Activated naive CD8-positive, alpha-beta T cell treated with anti-CD3 and anti-CD28 coated beads, Interleukin-2, amount 50 U/mL, for 24 hours (primary cell): ENCODE results near the gene NBAS.
"Not testable (repeated sequence)": the region's sequence is repeated elsewhere in the genome, so short reads cannot be mapped to it uniquely, and the experiment has no call there.

Experiments used
- ATAC-seq: fragments of 150-1000 bp; cut with Tn5 transposase; one replicate; pipeline ENCODE4 v1.10.0; 2021
- DNase-seq: peaks from one replicate; pipeline ENCODE4 v3.0.0; 2021
- H3K27ac Mint-ChIP-seq: one replicate; pipeline ENCODE4 v1.8.0; 2021; ENCODE audit warnings: mild to moderate bottlenecking, mixed read lengths
- H3K27me3 Mint-ChIP-seq: one replicate; pipeline ENCODE4 v1.8.0; 2021; ENCODE audit warnings: mixed read lengths
- H3K36me3 Mint-ChIP-seq: one replicate; pipeline ENCODE4 v1.8.0; 2021; ENCODE audit warnings: low read depth, mixed read lengths
- H3K4me1 Mint-ChIP-seq: one replicate; pipeline ENCODE4 v1.8.0; 2021; ENCODE audit warnings: mixed read lengths
- H3K4me3 Mint-ChIP-seq: one replicate; pipeline ENCODE4 v1.8.0; 2021; ENCODE audit warnings: mild to moderate bottlenecking, moderate library complexity, mixed read lengths
- H3K9me3 Mint-ChIP-seq: one replicate; pipeline ENCODE4 v1.8.0; 2021; ENCODE audit warnings: mixed read lengths

NBAS gene

GRCh38 chr2:15222856-15223255 is 338.3 kb downstream of the NBAS start:
- no peak for DNase-seq
- Mint-ChIP-seq H3K4me3 (no peak overlapping the region), H3K27ac (no peak overlapping the region), H3K4me1 (peaks cover 2% of the 10 kb centered on the region), H3K9me3 (no peaks in the 10 kb centered on the region), H3K36me3 (peaks cover 22% of the 10 kb centered on the region), H3K27me3 (no peaks in the 10 kb centered on the region)
- ATAC-seq: no peak

- Mint-ChIP-seq H3K27me3 (no peaks in the 10 kb centered on the region), H3K4me1 (peaks cover 2% of the 10 kb centered on the region), H3K27ac (no peak overlapping the region), H3K36me3 (peaks cover 38% of the 10 kb centered on the region), H3K4me3 (no peak overlapping the region), H3K9me3 (no peaks in the 10 kb centered on the region)
- DNase-seq (no peak), ATAC-seq (no peak)
Observed at GRCh38 chr2:15220603-15221002, 340.5 kb downstream of the NBAS start.

DNA sequence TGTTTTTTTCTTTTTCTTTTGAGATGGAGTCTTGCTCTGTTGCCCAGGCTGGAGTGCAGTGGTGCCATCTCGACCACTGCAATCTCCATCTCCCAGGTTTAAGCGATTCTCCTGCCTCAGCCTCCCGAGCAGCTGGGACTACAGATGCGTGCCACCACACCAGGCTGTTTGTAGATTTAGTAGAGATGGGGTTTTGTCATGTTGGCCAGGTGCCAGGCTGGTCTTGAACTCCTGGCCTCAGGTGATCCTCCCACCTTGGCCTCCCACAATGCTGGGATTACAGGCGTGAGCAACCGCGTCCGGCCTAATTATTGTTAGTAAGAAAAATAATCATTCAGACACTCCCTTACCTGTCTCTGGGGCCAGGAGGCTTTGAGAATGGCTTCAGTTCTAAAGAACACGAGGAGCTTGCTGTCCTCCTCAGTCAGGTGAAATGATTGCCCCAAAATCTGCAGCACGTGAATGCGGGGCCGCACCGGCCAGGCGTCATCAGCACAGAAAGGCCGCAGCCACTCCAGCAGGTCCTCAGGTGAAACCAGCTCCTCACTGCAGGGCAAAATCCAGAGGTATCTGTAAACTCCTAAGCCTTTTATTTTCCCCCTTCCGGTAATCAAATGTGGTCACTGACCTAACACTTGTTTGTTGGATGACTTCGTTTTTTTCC is 342.6 kb downstream of the NBAS start:
- DNase-seq (no peak), ATAC-seq (no peak)
- H3K27ac Mint-ChIP-seq: no peak overlapping the region
- no peak overlapping the region for H3K4me3 Mint-ChIP-seq
- peaks cover 39% of the 10 kb centered on the region for H3K36me3 Mint-ChIP-seq
- no peaks in the 10 kb centered on the region for H3K27me3 Mint-ChIP-seq
- H3K4me1 Mint-ChIP-seq: peaks cover 2% of the 10 kb centered on the region
- H3K9me3 Mint-ChIP-seq: no peaks in the 10 kb centered on the region

DNA sequence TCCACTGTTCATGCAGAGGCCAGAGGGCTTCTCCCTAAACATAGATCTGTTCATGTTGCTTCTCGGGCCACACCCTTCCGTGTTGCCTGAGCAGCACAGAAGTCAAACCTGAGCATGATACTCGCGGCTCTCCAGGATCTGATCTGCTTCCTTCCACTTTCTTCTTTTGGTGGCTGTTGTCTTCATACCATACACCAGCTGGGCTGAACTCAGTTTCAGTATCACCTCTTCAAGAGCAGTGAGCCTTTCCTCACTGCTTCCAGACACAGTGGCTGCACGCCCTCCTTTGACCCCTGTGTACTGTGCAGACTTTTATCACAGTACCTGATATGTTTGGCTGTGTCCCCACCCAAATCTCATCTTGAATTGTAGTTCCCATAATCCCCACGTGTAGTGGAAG is 348.9 kb downstream of the NBAS start:
- Mint-ChIP-seq H3K4me3 (no peak overlapping the region), H3K36me3 (peaks cover 91% of the 10 kb centered on the region), H3K27ac (no peak overlapping the region), H3K9me3 (peaks cover 48% of the 10 kb centered on the region), H3K4me1 (peaks cover 10% of the 10 kb centered on the region), H3K27me3 (no peaks in the 10 kb centered on the region)
- DNase-seq (no peak), ATAC-seq (no peak)

DNA sequence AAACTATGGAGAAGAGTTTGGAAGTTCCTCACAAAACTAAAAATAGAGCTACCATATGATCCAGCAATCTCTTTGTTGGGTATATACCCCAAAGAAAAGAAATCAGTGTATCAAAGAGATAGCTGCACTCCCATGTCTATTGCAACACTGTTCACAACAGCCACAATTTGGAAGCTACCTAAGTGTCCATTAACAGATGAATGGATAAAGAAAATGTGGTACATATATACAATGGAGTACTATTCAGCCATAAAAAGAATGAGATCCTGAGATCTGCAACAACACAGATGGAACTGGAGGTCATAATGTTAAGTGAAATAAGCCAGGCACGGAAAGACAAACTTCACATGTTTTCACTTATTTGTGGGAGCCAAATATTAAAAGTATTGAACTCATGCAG is 350.6 kb downstream of the NBAS start:
- peaks cover 19% of the 10 kb centered on the region for H3K4me1 Mint-ChIP-seq
- peaks cover 58% of the 10 kb centered on the region for H3K9me3 Mint-ChIP-seq
- ATAC-seq, H3K27me3 Mint-ChIP-seq, DNase-seq, H3K4me3 Mint-ChIP-seq, H3K27ac Mint-ChIP-seq: not testable (repeated sequence)
- peaks cover 92% of the 10 kb centered on the region for H3K36me3 Mint-ChIP-seq

DNA sequence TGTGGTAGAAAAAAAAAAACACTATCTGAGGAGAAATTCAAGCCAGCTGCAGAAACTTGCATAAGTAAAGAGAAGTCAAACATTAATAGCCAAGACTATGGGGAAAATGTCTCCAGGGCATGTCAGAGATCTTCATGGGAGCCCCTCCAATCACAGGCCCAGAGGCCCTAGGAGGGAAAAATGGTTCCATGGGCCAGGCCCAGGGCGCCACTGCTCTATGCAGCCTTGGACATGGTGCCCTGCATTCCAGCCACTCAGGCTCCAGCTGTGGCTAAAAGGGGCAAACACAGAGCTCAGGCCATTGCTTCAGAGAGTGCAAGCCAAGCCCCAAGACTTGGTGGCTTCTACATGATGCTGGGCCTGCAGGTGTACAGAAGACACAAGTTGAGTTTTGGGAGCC is 354.7 kb downstream of the NBAS start:
- no peaks in the 10 kb centered on the region for H3K27me3 Mint-ChIP-seq
- no peak overlapping the region for H3K27ac Mint-ChIP-seq
- H3K4me3 Mint-ChIP-seq: no peak overlapping the region
- ATAC-seq (no peak), DNase-seq (no peak)
- peaks cover 52% of the 10 kb centered on the region for H3K9me3 Mint-ChIP-seq
- H3K36me3 Mint-ChIP-seq: peaks cover 72% of the 10 kb centered on the region
- H3K4me1 Mint-ChIP-seq: peaks cover 24% of the 10 kb centered on the region

- peak; percentile 71 for ATAC-seq
- Mint-ChIP-seq H3K4me1 (peaks cover 24% of the 10 kb centered on the region), H3K4me3 (no peak overlapping the region), H3K27ac (peak overlapping the region; percentile 1), H3K9me3 (peaks cover 46% of the 10 kb centered on the region), H3K36me3 (peaks cover 66% of the 10 kb centered on the region), H3K27me3 (no peaks in the 10 kb centered on the region)
- no peak for DNase-seq
Observed at GRCh38 chr2:15205562-15205961, 355.6 kb downstream of the NBAS start.

DNA sequence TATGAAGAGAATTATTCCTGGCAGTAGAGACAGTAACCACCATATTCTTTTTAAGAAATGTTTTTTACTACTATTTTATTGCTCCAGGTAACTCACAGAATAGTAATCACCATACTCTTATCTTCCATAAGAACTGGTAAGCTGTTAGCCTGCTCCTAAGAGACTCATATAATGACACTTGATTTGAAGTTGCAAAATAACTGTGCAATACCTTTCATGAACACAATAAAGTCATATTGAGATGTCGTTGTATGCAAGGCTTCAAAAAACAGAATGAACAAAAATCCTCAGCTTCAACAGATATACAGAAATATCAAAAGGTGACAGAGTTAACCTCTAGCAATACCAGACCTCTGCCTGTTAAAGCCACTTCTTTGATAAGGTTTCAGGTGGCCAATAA is 360.1 kb downstream of the NBAS start:
- no peak for DNase-seq

DNA sequence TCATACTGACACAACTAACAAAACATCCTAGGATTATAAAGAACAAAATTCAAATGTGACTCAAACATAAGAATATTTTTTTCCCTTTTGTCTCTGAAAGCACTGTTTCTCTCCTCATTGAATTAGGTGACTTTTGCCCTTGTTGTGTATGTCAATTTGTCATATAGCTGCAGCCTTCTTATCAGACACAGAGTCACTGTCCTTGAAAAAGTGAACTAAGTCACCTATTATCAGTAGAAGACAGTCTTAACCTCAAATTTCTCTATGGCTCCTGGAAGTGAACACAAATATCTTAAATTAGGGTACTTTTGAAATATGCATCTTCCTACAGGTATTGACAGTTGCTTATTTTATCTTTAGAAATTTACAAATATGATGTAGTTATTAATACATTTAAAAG is 360.6 kb downstream of the NBAS start:
- Mint-ChIP-seq H3K27ac (no peak overlapping the region), H3K4me1 (peaks cover 6% of the 10 kb centered on the region), H3K4me3 (no peak overlapping the region), H3K9me3 (peaks cover 11% of the 10 kb centered on the region), H3K27me3 (no peaks in the 10 kb centered on the region), H3K36me3 (peaks cover 22% of the 10 kb centered on the region)
- DNase-seq: no peak
- ATAC-seq: no peak

More for the DNA sequence above, 360.1 kb downstream of the NBAS start:
- Mint-ChIP-seq H3K4me3 (no peak overlapping the region), H3K9me3 (peaks cover 15% of the 10 kb centered on the region), H3K36me3 (peaks cover 27% of the 10 kb centered on the region), H3K27me3 (no peaks in the 10 kb centered on the region), H3K27ac (no peak overlapping the region), H3K4me1 (peaks cover 10% of the 10 kb centered on the region)
- no peak for ATAC-seq

DNA sequence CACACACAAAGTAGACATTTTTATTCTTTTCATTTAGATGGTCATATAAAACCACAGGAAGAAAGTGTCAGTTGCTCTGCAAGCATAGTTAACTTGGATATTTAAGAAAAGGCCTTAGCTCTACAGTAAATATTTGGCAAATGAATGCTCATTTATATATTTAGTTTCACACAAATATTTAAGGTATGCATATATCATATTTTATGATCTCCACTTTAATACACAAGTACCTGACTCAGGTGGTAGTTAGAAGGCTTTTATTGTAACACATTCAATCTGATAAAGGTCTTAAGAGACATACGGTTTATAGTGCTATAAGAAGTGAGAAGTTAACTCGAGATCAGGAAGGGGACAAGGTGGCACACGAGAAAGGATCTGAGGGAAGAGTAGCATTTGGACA is 363.1 kb downstream of the NBAS start:
- DNase-seq: no peak
- H3K4me1 Mint-ChIP-seq: no peaks in the 10 kb centered on the region
- no peak overlapping the region for H3K27ac Mint-ChIP-seq
- H3K9me3 Mint-ChIP-seq: no peaks in the 10 kb centered on the region
- peaks cover 11% of the 10 kb centered on the region for H3K36me3 Mint-ChIP-seq
- H3K27me3 Mint-ChIP-seq: no peaks in the 10 kb centered on the region
- no peak for ATAC-seq
- H3K4me3 Mint-ChIP-seq: no peak overlapping the region

DNA sequence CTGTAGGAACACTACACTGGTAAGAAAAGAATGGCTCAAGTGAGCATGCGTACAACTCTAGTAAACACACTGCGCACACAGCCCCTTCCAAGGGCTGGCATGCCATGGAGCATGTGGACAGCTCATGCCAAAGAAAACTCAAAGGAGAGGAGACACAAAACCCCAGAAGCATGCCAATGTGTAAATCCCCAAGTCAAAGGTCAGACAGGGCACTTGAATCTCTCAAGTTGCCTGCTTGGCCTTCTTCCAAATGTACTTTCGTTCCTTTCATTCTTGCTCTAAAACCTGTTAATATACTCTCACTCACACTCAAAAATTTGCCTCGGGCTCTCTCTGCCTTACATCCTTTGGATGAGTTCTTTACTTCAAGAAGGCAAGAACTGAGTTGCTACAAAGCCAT is 365.3 kb downstream of the NBAS start:
- H3K27ac Mint-ChIP-seq: no peak overlapping the region
- DNase-seq: no peak

DNA sequence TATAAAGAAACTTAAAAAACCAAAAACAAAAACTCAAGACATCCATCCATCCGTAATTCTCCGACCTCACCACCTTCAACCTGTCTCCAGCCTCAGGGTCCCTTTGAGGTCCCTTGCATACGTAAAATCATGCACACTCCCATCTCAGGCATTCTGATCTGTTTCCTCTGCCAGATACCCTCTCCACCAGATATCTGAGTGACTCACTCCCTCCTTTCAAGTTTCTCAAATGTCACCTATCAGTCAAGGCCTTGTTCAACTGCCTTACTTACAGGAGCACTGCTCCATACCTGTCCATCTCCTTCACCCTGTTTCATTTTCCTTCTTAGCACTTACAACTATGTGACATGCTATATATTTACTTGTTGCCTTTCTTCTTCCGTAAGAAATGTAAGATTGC is 369.3 kb downstream of the NBAS start:
- Mint-ChIP-seq H3K4me3 (no peak overlapping the region), H3K27ac (no peak overlapping the region), H3K9me3 (no peaks in the 10 kb centered on the region), H3K4me1 (peaks cover 5% of the 10 kb centered on the region), H3K36me3 (peaks cover 23% of the 10 kb centered on the region), H3K27me3 (no peaks in the 10 kb centered on the region)
- peak; percentile 98 for ATAC-seq
- DNase-seq: no peak

More for the DNA sequence above, 365.3 kb downstream of the NBAS start:
- H3K36me3 Mint-ChIP-seq: peaks cover 9% of the 10 kb centered on the region
- H3K27me3 Mint-ChIP-seq: no peaks in the 10 kb centered on the region
- no peak overlapping the region for H3K4me3 Mint-ChIP-seq
- H3K9me3 Mint-ChIP-seq: no peaks in the 10 kb centered on the region
- H3K4me1 Mint-ChIP-seq: peaks cover 5% of the 10 kb centered on the region
- no peak for ATAC-seq

DNA sequence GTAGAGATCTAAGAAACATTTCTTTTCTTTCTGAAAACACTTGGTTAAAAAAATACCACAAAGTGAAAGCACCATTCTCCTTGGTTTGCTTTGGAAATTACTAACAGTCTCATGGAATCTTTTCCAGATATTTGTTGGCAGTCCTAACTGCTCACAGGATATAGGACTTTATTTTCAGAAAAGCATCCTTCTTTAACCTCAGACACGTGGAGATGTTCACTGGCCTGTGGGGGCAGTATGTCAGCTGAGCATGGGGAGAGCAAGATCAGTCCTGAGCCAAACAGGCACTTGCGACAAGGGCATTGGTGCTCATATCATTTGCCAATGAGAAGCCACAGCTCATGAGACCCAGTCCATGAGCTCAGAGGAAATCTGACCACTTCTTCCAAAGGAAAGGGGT is 371.9 kb downstream of the NBAS start:
- Mint-ChIP-seq H3K27me3 (no peaks in the 10 kb centered on the region), H3K4me3 (no peak overlapping the region), H3K4me1 (peaks cover 5% of the 10 kb centered on the region), H3K36me3 (peaks cover 26% of the 10 kb centered on the region), H3K9me3 (no peaks in the 10 kb centered on the region), H3K27ac (no peak overlapping the region)
- DNase-seq (no peak), ATAC-seq (no peak)

DNA sequence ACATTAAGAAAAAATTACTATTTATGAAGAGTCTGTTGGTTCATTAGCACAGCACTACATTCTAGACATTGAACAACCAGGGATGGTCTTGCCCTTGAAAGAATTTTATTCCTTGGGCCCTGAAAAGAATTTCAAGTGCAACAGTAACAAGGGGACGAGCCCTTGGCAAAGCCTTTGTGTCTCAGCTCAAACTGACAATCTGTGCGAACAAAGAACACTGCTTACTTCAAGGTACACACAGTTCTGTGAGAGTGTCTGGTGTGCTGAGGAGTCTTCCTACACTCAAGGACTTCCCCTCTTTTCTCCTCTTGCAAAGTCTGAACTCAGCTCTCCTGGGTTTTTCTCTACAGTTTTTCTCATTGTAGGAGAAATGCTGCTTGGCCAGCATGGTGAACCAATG is 373.4 kb downstream of the NBAS start:
- no peak overlapping the region for H3K27ac Mint-ChIP-seq
- no peaks in the 10 kb centered on the region for H3K27me3 Mint-ChIP-seq
- peaks cover 35% of the 10 kb centered on the region for H3K36me3 Mint-ChIP-seq
- no peak overlapping the region for H3K4me3 Mint-ChIP-seq
- peaks cover 7% of the 10 kb centered on the region for H3K4me1 Mint-ChIP-seq
- no peaks in the 10 kb centered on the region for H3K9me3 Mint-ChIP-seq
- ATAC-seq: no peak
- no peak for DNase-seq

GRCh38 chr2:15186118-15186517 is 375.0 kb downstream of the NBAS start:
- no peaks in the 10 kb centered on the region for H3K9me3 Mint-ChIP-seq

DNA sequence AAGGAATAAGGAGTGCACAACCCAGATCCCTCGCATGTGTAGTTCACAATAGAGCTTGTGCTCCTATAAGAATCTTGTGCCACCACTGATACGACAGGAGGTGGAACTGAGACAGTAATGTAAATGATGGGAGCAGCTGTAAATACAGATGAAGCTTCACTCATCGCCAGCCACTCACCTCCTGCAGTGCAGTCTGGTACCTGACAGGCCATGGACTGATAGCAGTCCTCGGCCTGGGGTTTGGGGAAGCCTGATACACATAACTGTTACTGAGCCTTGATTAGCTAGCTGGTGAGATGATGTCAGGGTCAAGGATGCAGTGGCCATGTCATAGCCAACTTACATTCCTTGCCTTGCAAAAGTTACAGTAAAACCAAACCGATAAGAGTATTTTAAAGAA is 376.6 kb downstream of the NBAS start:
- no peak overlapping the region for H3K27ac Mint-ChIP-seq
- no peaks in the 10 kb centered on the region for H3K27me3 Mint-ChIP-seq
- peaks cover 47% of the 10 kb centered on the region for H3K36me3 Mint-ChIP-seq
- DNase-seq (no peak), ATAC-seq (no peak)
- peaks cover 2% of the 10 kb centered on the region for H3K4me1 Mint-ChIP-seq
- H3K4me3 Mint-ChIP-seq: no peak overlapping the region
- no peaks in the 10 kb centered on the region for H3K9me3 Mint-ChIP-seq

More at GRCh38 chr2:15186118-15186517, 375.0 kb downstream of the NBAS start:
- no peaks in the 10 kb centered on the region for H3K27me3 Mint-ChIP-seq
- DNase-seq (no peak), ATAC-seq (no peak)
- peaks cover 46% of the 10 kb centered on the region for H3K36me3 Mint-ChIP-seq
- H3K4me1 Mint-ChIP-seq: peaks cover 2% of the 10 kb centered on the region
- no peak overlapping the region for H3K4me3 Mint-ChIP-seq
- no peak overlapping the region for H3K27ac Mint-ChIP-seq
